ENCODE data around the gene FOXI2.

The FOXI2 gene

GRCh38 chr10:127736915-127737562, at the start of gene FOXI2:
TSS of gene FOXI2 (plus strand) at chr10:127737185. CDS start at chr10:127737274, 89 bp downstream.
- DNase-seq (ENCODE audit: low spot score): no peak

DNA sequence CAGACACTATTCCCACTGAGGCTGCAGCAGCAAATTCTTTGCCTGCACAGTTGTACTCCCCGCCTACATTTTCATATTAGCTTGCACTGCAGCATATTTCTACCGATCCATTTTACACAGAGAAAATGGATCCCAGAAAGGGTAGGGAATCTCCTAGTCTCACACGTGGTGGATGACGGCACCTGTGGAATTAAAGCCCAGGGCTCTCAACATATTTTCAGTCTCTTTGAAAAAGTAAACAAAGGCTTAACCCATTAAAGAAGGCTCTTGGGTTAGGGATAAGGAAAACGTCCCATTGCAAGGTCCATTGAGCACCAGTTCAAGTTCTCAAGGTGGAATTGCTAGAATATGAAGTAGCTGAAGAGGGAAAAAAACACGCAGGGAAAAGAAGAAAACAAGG, 49.4 kb upstream of the FOXI2 start:
- DNase-seq (ENCODE audit: low spot score): no peak

GRCh38 chr10:127690176-127690835, 46.7 kb upstream of the FOXI2 start:
- DNase-seq (ENCODE audit: low spot score): no peak

GRCh38 chr10:127694580-127695193, 42.3 kb upstream of the FOXI2 start:
- DNase-seq (ENCODE audit: low spot score): no peak

DNA sequence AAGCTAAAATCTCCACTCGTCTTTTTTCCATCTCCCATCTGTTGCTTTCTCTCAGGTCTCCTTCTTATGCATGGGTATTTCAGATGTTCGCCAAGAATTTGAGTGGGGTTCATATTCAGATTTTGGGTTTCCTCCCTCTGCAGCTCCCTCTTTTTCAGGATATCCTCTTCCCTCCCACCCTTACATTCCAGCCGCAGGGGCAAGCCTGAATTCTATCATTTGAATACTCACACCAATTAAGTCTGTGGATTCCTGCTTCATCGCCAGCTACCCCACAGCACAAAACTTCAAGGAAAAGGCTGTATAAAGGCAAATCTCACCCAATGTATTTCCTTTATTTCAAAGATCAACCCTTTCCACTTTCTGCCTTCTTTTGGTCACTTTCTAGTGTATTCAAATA, 41.6 kb upstream of the FOXI2 start:
- no peak for DNase-seq (ENCODE audit: low spot score)

DNA sequence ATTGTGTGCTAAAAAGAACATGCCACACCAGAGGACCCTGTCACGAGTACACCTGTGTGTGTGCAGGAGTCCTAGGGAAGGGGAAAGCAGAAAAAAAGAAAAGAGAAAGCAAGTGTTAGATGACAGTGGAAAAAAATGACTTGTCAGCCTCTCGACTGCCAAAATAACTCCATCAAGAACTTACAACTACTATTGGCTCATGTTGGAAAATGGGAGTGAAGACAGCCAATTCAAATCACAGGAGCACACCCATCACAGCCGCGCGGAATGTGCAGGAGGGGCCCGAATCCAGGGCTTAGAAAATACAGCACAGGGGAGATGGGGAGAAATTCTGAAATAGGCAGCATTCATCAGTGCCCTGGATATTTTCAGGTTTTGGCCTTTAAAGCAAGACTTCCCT, 38.1 kb upstream of the FOXI2 start:
- no peak for DNase-seq (ENCODE audit: low spot score)

GRCh38 chr10:127699311-127699710, 37.7 kb upstream of the FOXI2 start:
- DNase-seq (ENCODE audit: low spot score): no peak

DNA sequence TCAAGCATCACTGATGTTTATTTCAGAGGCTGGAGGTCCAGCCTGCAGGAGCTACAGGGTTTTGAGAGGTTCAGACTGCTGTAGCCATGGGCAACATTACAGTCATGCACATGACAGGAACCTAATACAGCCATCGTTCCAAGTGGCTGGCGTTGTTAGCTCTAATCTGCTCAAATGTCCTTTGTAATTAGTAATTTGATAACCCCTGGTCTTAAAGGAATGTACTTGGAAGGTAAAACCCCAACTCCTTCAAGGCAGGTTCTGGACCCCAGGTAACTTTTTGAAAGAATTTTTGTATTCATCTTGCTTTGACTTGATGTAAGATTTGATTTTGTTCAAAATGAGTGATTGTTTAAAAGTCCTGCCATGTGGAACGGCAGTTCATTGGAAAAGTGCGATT, 34.7 kb upstream of the FOXI2 start:
- no peak for DNase-seq (ENCODE audit: low spot score)

DNA sequence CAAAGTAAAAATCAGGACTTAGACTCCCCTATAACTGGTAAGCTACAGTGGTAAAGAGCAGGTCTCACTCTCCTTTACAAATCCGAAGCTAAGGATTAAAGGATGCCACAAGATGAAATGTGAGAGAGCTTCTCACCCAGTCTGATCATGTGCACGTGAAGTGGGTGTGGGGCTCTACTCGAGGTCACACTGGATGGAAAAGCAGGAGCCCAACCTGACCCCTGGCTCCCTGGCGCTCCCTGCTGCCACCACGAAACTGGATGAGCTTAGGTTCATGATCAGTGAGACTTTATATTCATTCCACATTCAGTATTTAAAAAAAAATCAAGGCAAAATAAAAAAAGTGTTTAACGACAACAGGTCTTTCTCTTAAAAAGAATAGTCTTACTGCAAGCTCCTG, 21.7 kb upstream of the FOXI2 start:
- no peak for DNase-seq (ENCODE audit: low spot score)

DNA sequence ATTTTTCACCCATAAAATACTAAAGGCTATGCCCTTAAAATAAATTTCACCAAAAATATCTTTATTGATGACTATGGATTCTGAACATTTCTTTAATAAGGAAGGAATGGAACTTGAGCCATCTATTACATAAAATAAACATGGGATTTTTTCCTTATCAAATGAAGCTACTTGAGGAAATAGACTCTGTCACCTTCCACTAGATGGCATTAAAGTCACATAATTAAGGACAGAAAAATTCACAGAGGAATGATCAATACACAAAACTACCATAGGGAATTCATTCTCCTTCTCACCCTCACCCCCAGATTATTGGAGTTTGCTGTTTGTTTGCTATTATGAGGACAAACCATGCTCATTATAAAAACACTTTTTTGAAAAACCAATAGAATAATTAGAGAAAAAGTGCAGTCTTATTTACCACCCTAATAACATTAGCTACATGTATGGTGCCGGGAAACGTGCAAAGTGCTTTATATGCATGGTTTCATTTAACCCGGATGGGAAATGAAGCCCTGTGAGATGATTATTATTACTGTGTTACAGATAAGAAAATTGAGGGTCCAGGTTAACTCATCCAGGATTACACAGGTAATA, 21.1 kb upstream of the FOXI2 start:
- DNase-seq (ENCODE audit: low spot score): no peak

DNA sequence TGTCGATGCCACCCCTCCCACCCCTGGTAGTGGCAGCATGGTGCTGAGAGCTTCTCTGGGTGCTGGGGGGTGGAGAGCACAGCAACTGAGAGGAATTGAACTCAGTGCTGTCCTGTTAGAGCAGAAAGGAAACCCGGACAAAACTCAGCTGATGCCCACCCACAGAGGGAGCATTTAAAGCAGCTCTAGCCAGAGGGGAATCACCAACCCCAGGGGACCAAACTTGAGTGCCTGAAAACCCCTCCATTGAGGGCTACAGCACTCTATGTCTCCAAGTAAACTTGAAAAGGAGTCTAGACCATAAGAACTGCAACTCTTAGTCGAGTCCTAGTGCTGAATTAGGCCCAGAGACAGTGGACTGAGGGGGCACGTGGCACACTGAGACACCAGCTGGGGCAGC, 16.8 kb upstream of the FOXI2 start:
- DNase-seq (ENCODE audit: low spot score): no peak

DNA sequence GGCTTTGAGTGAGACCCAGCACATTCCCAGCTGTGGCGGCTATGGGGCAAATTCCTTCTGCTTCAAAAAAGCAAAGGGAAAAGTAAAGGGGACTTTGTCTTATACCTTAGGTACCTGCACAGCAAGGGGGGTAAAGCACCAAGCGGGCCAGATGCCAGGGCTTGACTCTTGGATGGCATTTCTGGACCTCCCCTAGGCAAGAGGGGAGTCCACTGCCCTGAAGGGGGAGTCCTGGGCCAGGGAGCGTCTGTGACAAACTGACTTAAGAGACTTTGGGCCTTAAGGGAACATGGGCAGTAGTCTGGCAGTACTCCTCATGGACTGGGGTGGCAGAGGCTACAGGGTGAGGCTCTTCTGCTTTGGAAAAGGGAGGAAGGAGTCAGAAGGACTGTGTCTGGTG, 16.1 kb upstream of the FOXI2 start:
- no peak for DNase-seq (ENCODE audit: low spot score)

GRCh38 chr10:127734753-127735152, 2.2 kb upstream of the FOXI2 start:
- DNase-seq (ENCODE audit: low spot score): no peak

- DNase-seq (ENCODE audit: low spot score): no peak
Measured at GRCh38 chr10:127735156-127735555, 1.8 kb upstream of the FOXI2 start.

DNA sequence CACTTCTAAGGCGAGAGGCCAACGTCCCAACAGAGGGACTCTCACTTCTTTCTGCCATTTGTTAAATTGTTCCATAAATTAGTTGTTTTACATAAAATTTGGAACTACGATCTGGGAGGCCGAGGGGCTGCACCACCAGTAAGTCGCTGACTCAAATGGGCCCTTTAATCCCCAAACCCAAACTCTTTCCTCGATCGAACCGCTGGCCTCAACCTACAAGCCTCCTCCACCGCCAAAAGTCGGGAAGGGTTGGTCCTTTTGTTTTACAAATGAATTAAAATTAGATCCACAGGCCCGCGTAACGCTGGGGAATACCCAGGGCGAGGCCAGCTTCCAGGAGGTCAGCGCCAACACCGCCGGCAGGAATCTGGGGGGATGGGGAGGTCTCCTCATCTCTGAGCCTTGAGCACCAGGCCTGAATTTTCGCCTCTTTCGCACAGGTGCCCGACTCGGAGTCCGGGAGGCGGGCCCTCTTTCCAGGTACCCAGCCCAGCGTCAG, 1.2 kb upstream of the FOXI2 start:
- DNase-seq (ENCODE audit: low spot score): no peak

- no peak for DNase-seq (ENCODE audit: low spot score)
Measured at GRCh38 chr10:127736222-127736914, 617 bp upstream of the FOXI2 start.

DNA sequence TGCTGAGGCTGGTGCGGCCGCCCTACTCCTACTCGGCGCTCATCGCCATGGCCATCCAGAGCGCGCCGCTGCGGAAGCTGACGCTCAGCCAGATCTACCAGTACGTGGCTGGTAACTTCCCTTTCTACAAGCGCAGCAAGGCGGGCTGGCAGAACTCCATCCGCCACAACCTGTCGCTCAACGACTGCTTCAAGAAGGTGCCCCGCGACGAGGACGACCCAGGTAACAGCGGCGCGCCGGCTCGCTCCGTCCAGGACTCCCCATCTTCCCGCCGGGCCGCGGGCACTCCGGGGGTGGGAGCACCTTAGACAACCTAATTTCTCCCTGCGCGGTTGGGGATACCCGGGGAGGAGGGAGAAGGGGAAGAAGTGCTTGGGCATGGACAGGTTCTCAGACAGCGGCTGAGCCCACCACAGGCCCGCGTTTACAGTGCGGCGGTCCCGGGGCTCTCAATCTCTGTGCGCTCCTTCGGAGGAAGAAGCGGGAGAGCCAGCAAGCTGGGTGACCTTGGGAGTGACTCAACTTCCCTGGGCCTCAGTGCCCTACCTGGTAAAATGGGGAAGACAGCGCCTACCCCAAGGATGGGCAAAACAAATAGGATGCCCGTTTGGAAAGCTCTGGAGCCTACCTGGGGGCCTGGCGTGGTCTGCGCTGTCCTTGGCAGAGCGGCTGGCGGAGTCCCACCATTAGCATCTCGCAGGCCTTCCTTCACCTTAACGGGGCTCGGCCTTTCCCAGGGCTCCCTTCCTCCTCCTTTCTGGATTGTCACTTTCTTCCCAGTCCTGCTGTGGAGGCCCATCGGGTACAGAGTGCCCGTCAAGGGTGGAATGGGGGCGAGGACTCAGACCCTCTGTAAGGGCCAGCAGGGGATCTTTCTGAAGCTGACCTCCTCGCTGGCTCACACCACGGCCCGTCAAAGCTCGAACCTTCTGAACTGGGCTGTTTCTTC, 852 bp downstream of the FOXI2 start:
- DNase-seq (ENCODE audit: low spot score): no peak

GRCh38 chr10:127738512-127739424, 1.8 kb downstream of the FOXI2 start:
- DNase-seq (ENCODE audit: low spot score): no peak

DNA sequence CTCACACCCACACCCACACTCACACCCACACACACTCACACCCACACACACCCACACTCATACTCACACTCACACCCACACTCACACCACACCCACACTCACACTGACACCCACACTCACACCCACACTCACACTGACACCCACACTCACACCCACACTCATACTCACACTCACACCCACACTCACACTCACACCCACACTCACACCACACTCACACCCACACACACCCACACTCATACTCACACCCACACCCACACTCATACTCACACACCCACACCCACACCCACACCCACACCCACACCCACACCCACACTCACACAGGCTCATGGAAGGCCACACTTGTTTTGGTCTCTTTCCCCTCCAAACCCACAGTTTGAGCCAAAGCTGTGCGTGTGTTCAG, 2.9 kb downstream of the FOXI2 start:
- DNase-seq (ENCODE audit: low spot score): no peak

GRCh38 chr10:127740596-127740995, 3.6 kb downstream of the FOXI2 start:
- DNase-seq (ENCODE audit: low spot score): no peak
